ENCODE results near the gene CRYL1. TPM values are rescaled to one million over a fixed set of nuclear protein-coding genes. Genes with fewer than 3 reads are reported as not detected.

CRYL1 gene
- total and polyA plus RNA-seq, 2 experiments from 2014 or later, result 41.6 to 43.6 TPM

DNA sequence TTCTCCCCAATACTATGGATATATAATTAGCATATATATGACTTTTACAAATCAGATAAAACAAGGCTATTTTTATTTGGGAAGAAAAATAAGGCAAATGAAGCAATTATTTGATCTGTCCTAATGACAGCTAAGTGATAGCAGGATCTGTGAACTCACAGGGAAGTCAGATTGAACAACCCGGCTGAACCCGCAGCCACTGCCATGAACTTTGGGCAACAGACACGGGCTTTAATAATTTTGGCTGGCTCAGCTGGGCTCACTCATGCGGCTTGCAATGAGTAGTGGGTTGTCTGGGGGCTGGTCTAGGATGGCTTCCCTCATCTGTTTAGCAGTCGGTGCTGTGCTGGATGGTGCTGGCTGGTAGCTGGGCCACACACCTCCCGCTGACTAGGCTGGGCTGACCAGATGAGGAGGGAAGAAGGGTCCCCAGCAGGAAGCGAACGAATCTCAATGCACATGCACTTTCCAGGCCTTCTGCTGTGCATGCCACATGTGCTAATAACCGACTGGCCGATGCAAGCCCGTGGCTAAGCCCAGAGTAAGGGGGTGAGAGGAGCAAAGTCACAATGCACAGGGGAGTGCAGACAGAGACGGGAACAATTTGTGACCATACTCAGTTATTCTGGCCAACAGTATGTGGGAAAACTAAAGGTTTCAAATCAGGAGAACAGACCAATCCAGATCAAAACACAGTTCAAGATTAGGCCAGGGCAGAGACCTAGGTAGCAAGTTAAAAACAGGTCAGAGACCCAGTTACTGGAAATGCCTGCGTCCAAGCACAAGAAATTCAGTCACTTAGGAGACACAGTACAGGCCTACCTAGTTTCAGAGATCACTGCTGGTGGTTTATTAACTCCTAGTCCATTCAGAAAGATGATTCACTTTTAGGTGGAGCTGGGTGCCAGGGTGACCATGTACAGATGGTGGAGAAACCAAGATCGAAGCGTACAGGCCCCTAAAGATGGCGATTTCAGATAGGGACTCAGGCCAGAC lies 22.3 kb downstream of the CRYL1 start:
- TF ChIP-seq, protein P1, sequence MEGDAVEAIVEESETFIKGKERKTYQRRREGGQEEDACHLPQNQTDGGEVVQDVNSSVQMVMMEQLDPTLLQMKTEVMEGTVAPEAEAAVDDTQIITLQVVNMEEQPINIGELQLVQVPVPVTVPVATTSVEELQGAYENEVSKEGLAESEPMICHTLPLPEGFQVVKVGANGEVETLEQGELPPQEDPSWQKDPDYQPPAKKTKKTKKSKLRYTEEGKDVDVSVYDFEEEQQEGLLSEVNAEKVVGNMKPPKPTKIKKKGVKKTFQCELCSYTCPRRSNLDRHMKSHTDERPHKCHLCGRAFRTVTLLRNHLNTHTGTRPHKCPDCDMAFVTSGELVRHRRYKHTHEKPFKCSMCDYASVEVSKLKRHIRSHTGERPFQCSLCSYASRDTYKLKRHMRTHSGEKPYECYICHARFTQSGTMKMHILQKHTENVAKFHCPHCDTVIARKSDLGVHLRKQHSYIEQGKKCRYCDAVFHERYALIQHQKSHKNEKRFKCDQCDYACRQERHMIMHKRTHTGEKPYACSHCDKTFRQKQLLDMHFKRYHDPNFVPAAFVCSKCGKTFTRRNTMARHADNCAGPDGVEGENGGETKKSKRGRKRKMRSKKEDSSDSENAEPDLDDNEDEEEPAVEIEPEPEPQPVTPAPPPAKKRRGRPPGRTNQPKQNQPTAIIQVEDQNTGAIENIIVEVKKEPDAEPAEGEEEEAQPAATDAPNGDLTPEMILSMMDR (IDR thresholded peaks at IDR 0.05; ENCODE audit: low read depth, low read length), result no peak
- Histone ChIP-seq H3K4me3 (no peak overlapping the region), H3K9me3 (ENCODE audit: low read depth) (no peaks in the 10 kb centered on the region), H3K36me3 (no peaks in the 10 kb centered on the region), H3K27ac (no peak overlapping the region), H3K27me3 (no peaks in the 10 kb centered on the region), H3K4me1 (ENCODE audit: low read depth) (no peaks in the 10 kb centered on the region)
- DNase-seq (ENCODE audit: low read depth in 1 of 2, low spot score in 1 of 2), result no peak

DNA sequence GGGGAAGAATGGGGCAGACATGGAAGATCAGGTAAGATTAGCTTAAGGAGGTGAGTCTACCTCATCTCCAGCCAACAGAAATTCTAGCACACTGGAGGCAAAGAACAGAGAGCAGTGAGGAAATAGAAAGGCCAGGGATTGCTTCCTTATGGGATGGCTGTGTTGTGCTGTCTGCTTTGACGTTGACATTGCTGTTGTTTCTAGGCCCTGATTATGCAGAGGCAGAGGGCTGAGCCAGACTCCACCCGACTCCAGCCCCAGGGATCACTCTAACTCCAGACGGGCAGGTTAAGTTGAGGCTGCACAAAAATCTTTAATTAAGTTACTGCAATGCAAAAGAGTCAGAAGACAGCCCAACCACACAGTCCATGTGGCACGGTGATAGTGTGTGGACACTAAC lies 24.1 kb downstream of the CRYL1 start:
- Histone ChIP-seq H3K9me3 (ENCODE audit: low read depth) (no peaks in the 10 kb centered on the region), H3K27me3 (no peaks in the 10 kb centered on the region), H3K4me1 (ENCODE audit: low read depth) (no peaks in the 10 kb centered on the region), H3K36me3 (no peaks in the 10 kb centered on the region), H3K4me3 (no peak overlapping the region), H3K27ac (no peak overlapping the region)
- no peak for DNase-seq (ENCODE audit: low read depth in 1 of 2, low spot score in 1 of 2)
- TF ChIP-seq, protein P1 (IDR thresholded peaks at IDR 0.05; ENCODE audit: low read depth, low read length), result no peak

DNA sequence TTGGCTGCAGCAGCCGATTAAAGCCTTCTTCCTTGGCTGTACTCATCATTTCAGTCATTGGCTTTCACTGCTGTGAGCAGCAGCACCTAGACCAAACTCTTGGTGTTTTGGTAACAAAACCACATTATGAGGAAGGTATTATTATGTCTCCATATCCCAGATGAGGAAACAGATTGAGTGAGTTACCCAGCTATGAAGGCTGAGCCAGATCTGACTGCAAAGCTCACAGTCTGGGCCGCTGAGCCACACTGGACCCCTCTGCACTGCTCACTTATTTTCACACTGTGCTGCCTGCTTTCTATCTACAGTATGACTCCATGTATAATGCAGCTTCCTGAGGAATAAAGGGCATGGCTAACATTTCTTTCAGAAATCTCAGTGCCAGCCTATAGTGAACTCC lies 24.5 kb downstream of the CRYL1 start:
- Histone ChIP-seq H3K9me3 (ENCODE audit: low read depth) (no peaks in the 10 kb centered on the region), H3K4me3 (no peak overlapping the region), H3K27ac (no peak overlapping the region), H3K27me3 (no peaks in the 10 kb centered on the region), H3K4me1 (ENCODE audit: low read depth) (no peaks in the 10 kb centered on the region), H3K36me3 (no peaks in the 10 kb centered on the region)
- DNase-seq (ENCODE audit: low read depth in 1 of 2, low spot score in 1 of 2), result no peak
- TF ChIP-seq, protein P1 (IDR thresholded peaks at IDR 0.05; ENCODE audit: low read depth, low read length), result no peak

DNA sequence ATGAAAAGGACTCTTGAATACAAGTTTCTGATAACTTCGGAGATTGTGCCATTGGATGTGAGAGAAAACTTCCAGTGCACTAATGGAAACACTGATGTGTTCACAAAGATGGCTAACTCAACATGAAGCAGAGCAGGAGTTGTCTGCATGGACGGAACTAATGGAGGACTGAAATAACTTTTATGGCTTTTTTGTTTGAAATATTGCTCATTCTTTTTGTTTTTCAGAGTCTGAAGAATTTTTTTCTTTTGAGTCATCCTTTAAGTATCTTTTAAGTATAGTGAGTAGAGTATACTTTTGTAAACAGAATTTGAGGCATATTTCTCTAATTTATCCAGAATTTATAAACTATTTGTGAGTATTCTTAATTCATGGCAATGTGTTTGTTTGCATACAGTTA lies 25.7 kb downstream of the CRYL1 start:
- no peaks in the 10 kb centered on the region for H3K9me3 ChIP-seq (ENCODE audit: low read depth)
- no peak for DNase-seq (ENCODE audit: low read depth in 1 of 2, low spot score in 1 of 2)
- no peaks in the 10 kb centered on the region for H3K27me3 ChIP-seq
- H3K27ac ChIP-seq, result no peak overlapping the region
- no peak overlapping the region for H3K4me3 ChIP-seq
- TF ChIP-seq, protein P1 (IDR thresholded peaks at IDR 0.05; ENCODE audit: low read depth, low read length), result no peak
- H3K4me1 ChIP-seq (ENCODE audit: low read depth), result peaks cover 4% of the 10 kb centered on the region
- H3K36me3 ChIP-seq, result no peaks in the 10 kb centered on the region

DNA sequence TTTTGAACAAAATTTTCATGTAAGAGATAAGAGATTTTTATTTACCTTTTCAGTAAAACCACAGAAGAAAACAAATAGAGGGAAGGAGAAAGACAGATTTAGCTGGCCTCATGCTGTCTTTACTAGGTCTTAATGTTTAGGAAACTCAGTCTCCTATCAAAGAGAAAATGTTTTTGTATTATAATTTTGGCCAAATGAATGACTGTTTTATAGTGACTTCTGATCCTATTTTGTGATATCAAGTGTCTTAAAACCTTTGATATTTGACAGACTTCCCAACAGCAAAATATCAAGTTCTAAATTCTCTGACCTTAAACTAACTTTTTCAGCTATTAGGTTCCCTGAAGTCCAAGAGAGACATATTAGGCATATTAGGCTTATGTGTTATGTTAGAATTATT lies 27.0 kb downstream of the CRYL1 start:
- no peak overlapping the region for H3K4me3 ChIP-seq
- TF ChIP-seq, protein P1 (IDR thresholded peaks at IDR 0.05; ENCODE audit: low read depth, low read length), result no peak
- no peak overlapping the region for H3K27ac ChIP-seq
- H3K36me3 ChIP-seq, result no peaks in the 10 kb centered on the region
- no peaks in the 10 kb centered on the region for H3K9me3 ChIP-seq (ENCODE audit: low read depth)
- H3K4me1 ChIP-seq (ENCODE audit: low read depth), result peaks cover 4% of the 10 kb centered on the region
- no peak for DNase-seq (ENCODE audit: low read depth in 1 of 2, low spot score in 1 of 2)
- no peaks in the 10 kb centered on the region for H3K27me3 ChIP-seq

Measured in cardiac muscle cell (in vitro differentiated cells and primary cell).